ENCODE results near the gene TRPM7.

The TRPM7 gene

GRCh38 chr15:50544368-50544767, 142.2 kb downstream of the TRPM7 start:
- Histone ChIP-seq H3K27me3 (ENCODE audit: insufficient read depth, insufficient read length) (no peaks in the 10 kb centered on the region), H3K4me1 (ENCODE audit: insufficient read depth, insufficient read length) (no peaks in the 10 kb centered on the region), H3K9ac (ENCODE audit: insufficient read length, low read depth) (no peak overlapping the region), H3K36me3 (ENCODE audit: insufficient read depth, insufficient read length, low read length) (no peaks in the 10 kb centered on the region), H3K9me3 (ENCODE audit: insufficient read depth, low read length) (no peaks in the 10 kb centered on the region), H3K4me3 (ENCODE audit: insufficient read length, low read depth) (no peak overlapping the region)
- DNase-seq (ENCODE audit: low read depth, low spot score) = no peak
- TF ChIP-seq SUZ12 (IDR thresholded peaks at IDR 0.05; ENCODE audit: extremely low read depth, insufficient read depth, insufficient read length) = no peak
- TF ChIP-seq ZNF274 (IDR thresholded peaks at IDR 0.05; ENCODE audit: low read depth, low read length) = no peak
- TF ChIP-seq YY1 (IDR thresholded peaks at IDR 0.05; ENCODE audit: insufficient read depth, insufficient read length) = no peak

GRCh38 chr15:50543556-50543955, 143.0 kb downstream of the TRPM7 start:
- no peak overlapping the region for H3K4me3 ChIP-seq (ENCODE audit: insufficient read length, low read depth)
- DNase-seq (ENCODE audit: low read depth, low spot score) = no peak
- no peaks in the 10 kb centered on the region for H3K27me3 ChIP-seq (ENCODE audit: insufficient read depth, insufficient read length)
- no peaks in the 10 kb centered on the region for H3K9me3 ChIP-seq (ENCODE audit: insufficient read depth, low read length)
- H3K36me3 ChIP-seq (ENCODE audit: insufficient read depth, insufficient read length, low read length) = no peaks in the 10 kb centered on the region
- no peak overlapping the region for H3K9ac ChIP-seq (ENCODE audit: insufficient read length, low read depth)
- no peak for TF ChIP-seq SUZ12 (IDR thresholded peaks at IDR 0.05; ENCODE audit: extremely low read depth, insufficient read depth, insufficient read length)
- TF ChIP-seq YY1 (IDR thresholded peaks at IDR 0.05; ENCODE audit: insufficient read depth, insufficient read length) = no peak
- TF ChIP-seq ZNF274 (IDR thresholded peaks at IDR 0.05; ENCODE audit: low read depth, low read length) = no peak
- no peaks in the 10 kb centered on the region for H3K4me1 ChIP-seq (ENCODE audit: insufficient read depth, insufficient read length)

GRCh38 chr15:50542887-50543210, 143.7 kb downstream of the TRPM7 start:
- H3K9ac ChIP-seq (ENCODE audit: insufficient read length, low read depth) = no peak overlapping the region
- no peaks in the 10 kb centered on the region for H3K9me3 ChIP-seq (ENCODE audit: insufficient read depth, low read length)
- H3K4me1 ChIP-seq (ENCODE audit: insufficient read depth, insufficient read length) = no peaks in the 10 kb centered on the region
- H3K36me3 ChIP-seq (ENCODE audit: insufficient read depth, insufficient read length, low read length) = no peaks in the 10 kb centered on the region
- TF ChIP-seq SUZ12 (IDR thresholded peaks at IDR 0.05; ENCODE audit: extremely low read depth, insufficient read depth, insufficient read length) (no peak), YY1 (IDR thresholded peaks at IDR 0.05; ENCODE audit: insufficient read depth, insufficient read length) (no peak), ZNF274 (IDR thresholded peaks at IDR 0.05; ENCODE audit: low read depth, low read length) (no peak)
- no peak for DNase-seq (ENCODE audit: low read depth, low spot score)
- no peak overlapping the region for H3K4me3 ChIP-seq (ENCODE audit: insufficient read length, low read depth)
- no peaks in the 10 kb centered on the region for H3K27me3 ChIP-seq (ENCODE audit: insufficient read depth, insufficient read length)

GRCh38 chr15:50531766-50532165, 154.8 kb downstream of the TRPM7 start:
- no peaks in the 10 kb centered on the region for H3K27me3 ChIP-seq (ENCODE audit: insufficient read depth, insufficient read length)
- H3K36me3 ChIP-seq (ENCODE audit: insufficient read depth, insufficient read length, low read length) = no peaks in the 10 kb centered on the region
- no peak overlapping the region for H3K9ac ChIP-seq (ENCODE audit: insufficient read length, low read depth)
- no peaks in the 10 kb centered on the region for H3K9me3 ChIP-seq (ENCODE audit: insufficient read depth, low read length)
- TF ChIP-seq YY1 (IDR thresholded peaks at IDR 0.05; ENCODE audit: insufficient read depth, insufficient read length) (no peak), ZNF274 (IDR thresholded peaks at IDR 0.05; ENCODE audit: low read depth, low read length) (no peak), SUZ12 (IDR thresholded peaks at IDR 0.05; ENCODE audit: extremely low read depth, insufficient read depth, insufficient read length) (no peak)
- DNase-seq (ENCODE audit: low read depth, low spot score) = no peak
- no peak overlapping the region for H3K4me3 ChIP-seq (ENCODE audit: insufficient read length, low read depth)
- no peaks in the 10 kb centered on the region for H3K4me1 ChIP-seq (ENCODE audit: insufficient read depth, insufficient read length)

GRCh38 chr15:50531163-50531562, 155.4 kb downstream of the TRPM7 start:
- Histone ChIP-seq H3K9me3 (ENCODE audit: insufficient read depth, low read length) (no peaks in the 10 kb centered on the region), H3K4me1 (ENCODE audit: insufficient read depth, insufficient read length) (no peaks in the 10 kb centered on the region), H3K9ac (ENCODE audit: insufficient read length, low read depth) (no peak overlapping the region), H3K4me3 (ENCODE audit: insufficient read length, low read depth) (no peak overlapping the region), H3K27me3 (ENCODE audit: insufficient read depth, insufficient read length) (no peaks in the 10 kb centered on the region), H3K36me3 (ENCODE audit: insufficient read depth, insufficient read length, low read length) (no peaks in the 10 kb centered on the region)
- TF ChIP-seq ZNF274 (IDR thresholded peaks at IDR 0.05; ENCODE audit: low read depth, low read length) = no peak
- no peak for TF ChIP-seq YY1 (IDR thresholded peaks at IDR 0.05; ENCODE audit: insufficient read depth, insufficient read length)
- no peak for TF ChIP-seq SUZ12 (IDR thresholded peaks at IDR 0.05; ENCODE audit: extremely low read depth, insufficient read depth, insufficient read length)
- DNase-seq (ENCODE audit: low read depth, low spot score) = no peak

GRCh38 chr15:50523851-50524251, 162.7 kb downstream of the TRPM7 start:
- Histone ChIP-seq H3K4me1 (ENCODE audit: insufficient read depth, insufficient read length) (no peaks in the 10 kb centered on the region), H3K9ac (ENCODE audit: insufficient read length, low read depth) (no peak overlapping the region), H3K9me3 (ENCODE audit: insufficient read depth, low read length) (no peaks in the 10 kb centered on the region), H3K4me3 (ENCODE audit: insufficient read length, low read depth) (no peak overlapping the region), H3K27me3 (ENCODE audit: insufficient read depth, insufficient read length) (no peaks in the 10 kb centered on the region), H3K36me3 (ENCODE audit: insufficient read depth, insufficient read length, low read length) (no peaks in the 10 kb centered on the region)
- no peak for DNase-seq (ENCODE audit: low read depth, low spot score)
- TF ChIP-seq ZNF274 (IDR thresholded peaks at IDR 0.05; ENCODE audit: low read depth, low read length) (no peak), YY1 (IDR thresholded peaks at IDR 0.05; ENCODE audit: insufficient read depth, insufficient read length) (no peak), SUZ12 (IDR thresholded peaks at IDR 0.05; ENCODE audit: extremely low read depth, insufficient read depth, insufficient read length) (no peak)

- no peak for TF ChIP-seq YY1 (IDR thresholded peaks at IDR 0.05; ENCODE audit: insufficient read depth, insufficient read length)
- TF ChIP-seq ZNF274 (IDR thresholded peaks at IDR 0.05; ENCODE audit: low read depth, low read length) = no peak
- no peak for TF ChIP-seq SUZ12 (IDR thresholded peaks at IDR 0.05; ENCODE audit: extremely low read depth, insufficient read depth, insufficient read length)
These were observed 166.7 kb downstream of the TRPM7 start for GRCh38 chr15:50519740-50520425.

More at GRCh38 chr15:50519740-50520425, 166.7 kb downstream of the TRPM7 start:
- no peaks in the 10 kb centered on the region for H3K4me1 ChIP-seq (ENCODE audit: insufficient read depth, insufficient read length)
- no peak for DNase-seq (ENCODE audit: low read depth, low spot score)
- H3K4me3 ChIP-seq (ENCODE audit: insufficient read length, low read depth) = no peak overlapping the region
- H3K27me3 ChIP-seq (ENCODE audit: insufficient read depth, insufficient read length) = no peaks in the 10 kb centered on the region
- H3K9me3 ChIP-seq (ENCODE audit: insufficient read depth, low read length) = no peaks in the 10 kb centered on the region
- no peak overlapping the region for H3K9ac ChIP-seq (ENCODE audit: insufficient read length, low read depth)
- no peaks in the 10 kb centered on the region for H3K36me3 ChIP-seq (ENCODE audit: insufficient read depth, insufficient read length, low read length)
